Measurements from ENCODE around the gene DNASE2B. TPM values are rescaled to one million over a fixed set of nuclear protein-coding genes. Genes with fewer than 3 reads are reported as not detected.

DNASE2B gene
- total and polyA plus RNA-seq, 10 donors: 0.13 to 4.6 (median 0.50) TPM; not detected in 2

DNA sequence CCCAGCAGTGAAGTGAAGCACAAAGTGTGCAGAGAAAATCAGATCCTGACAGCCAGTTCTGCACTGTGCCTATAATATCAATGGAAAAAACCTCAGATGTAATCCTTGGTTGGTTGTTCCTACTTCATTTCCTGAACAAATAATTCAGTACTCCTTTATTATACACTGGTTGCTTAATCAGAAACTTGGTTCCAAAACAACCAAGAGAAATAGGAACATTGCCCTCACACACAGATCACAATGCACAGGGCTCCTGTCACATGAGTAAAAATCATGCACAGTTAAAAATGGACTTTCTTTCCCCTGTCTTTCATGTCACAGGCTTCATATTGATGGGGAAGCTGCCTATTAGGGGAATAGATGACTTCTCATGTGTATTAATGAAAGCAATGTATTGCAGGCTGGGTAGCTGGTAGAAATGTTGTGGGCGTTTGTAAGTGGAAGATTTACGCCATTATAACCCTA is 9.7 kb downstream of the DNASE2B start:
- peak overlapping the region in 1 of 8 donors; percentile 5 for H3K27ac ChIP-seq
- H3K27me3 ChIP-seq (replicated peaks in 1 of 7): no peaks in the 10 kb centered on the region
- no peaks in the 10 kb centered on the region for H3K36me3 ChIP-seq
- 86 to 93% (median 88%) methylated on average over 2 of the region's 2 CpGs for WGBS, 5 donors
- no peak for TF ChIP-seq CTCF (IDR thresholded peaks at IDR 0.05 in 8 of 11, conservative IDR thresholded peaks at IDR 0.05 in 3 of 11)
- H3K4me1 ChIP-seq: no peaks in the 10 kb centered on the region
- H3K4me3 ChIP-seq: no peak overlapping the region
- intact Hi-C loops (cut with DNase I; ENCODE audit: low total_unique reads): no loop called here
- H3K9me3 ChIP-seq: no peaks in the 10 kb centered on the region
- DNase-seq: no peak

DNA sequence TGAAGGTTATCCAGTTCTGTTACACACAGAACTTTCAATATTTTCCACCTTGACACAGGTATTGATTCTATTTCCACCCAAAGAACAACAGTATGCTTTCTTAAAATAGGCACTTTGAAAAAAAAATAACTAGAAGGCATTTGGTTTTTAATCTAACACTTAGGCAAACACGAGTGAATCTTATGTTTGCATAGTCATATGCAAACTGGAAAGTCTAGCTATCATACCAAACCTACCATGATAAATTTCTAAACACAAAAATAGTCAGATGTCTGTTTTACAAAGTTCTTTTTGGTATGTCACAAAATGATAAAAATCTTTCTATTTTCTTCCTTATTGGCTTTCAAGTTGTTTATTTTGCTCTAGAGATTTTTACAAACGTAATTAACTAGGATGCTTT is 11.6 kb downstream of the DNASE2B start:
- Histone ChIP-seq H3K36me3 (no peaks in the 10 kb centered on the region), H3K4me3 (no peak overlapping the region), H3K4me1 (no peaks in the 10 kb centered on the region), H3K27me3 (replicated peaks in 1 of 7) (no peaks in the 10 kb centered on the region), H3K27ac (no peak overlapping the region), H3K9me3 (no peaks in the 10 kb centered on the region)
- no peak for TF ChIP-seq POLR2AphosphoS5 (IDR thresholded peaks at IDR 0.05)
- 66 to 78% (median 71%) methylated on average over 2 of the region's 2 CpGs for WGBS, 5 donors
- DNase-seq: no peak
- intact Hi-C loops (cut with DNase I; ENCODE audit: low total_unique reads): no loop called here

- WGBS, 5 donors: 57 to 78% (median 59%) methylated on average over 4 of the region's 4 CpGs
- Histone ChIP-seq H3K4me1 (no peaks in the 10 kb centered on the region), H3K9me3 (no peaks in the 10 kb centered on the region), H3K27ac (no peak overlapping the region), H3K27me3 (replicated peaks in 1 of 7) (no peaks in the 10 kb centered on the region), H3K36me3 (no peaks in the 10 kb centered on the region), H3K4me3 (no peak overlapping the region)
- intact Hi-C loops (cut with DNase I; ENCODE audit: low total_unique reads): no loop called here
- DNase-seq: no peak
- TF ChIP-seq POLR2A (IDR thresholded peaks at IDR 0.05) (no peak), CTCF (IDR thresholded peaks at IDR 0.05 in 8 of 11, conservative IDR thresholded peaks at IDR 0.05 in 3 of 11) (no peak), POLR2AphosphoS5 (IDR thresholded peaks at IDR 0.05) (no peak)
Observed at GRCh38 chr1:84410328-84411095, 12.2 kb downstream of the DNASE2B start.

GRCh38 chr1:84412316-84412942 is 14.1 kb downstream of the DNASE2B start:
- intact Hi-C loops (cut with DNase I; ENCODE audit: low total_unique reads): no loop called here

More at GRCh38 chr1:84412316-84412942, 14.1 kb downstream of the DNASE2B start:
- no peak for DNase-seq
- Histone ChIP-seq H3K27ac (no peak overlapping the region), H3K9me3 (no peaks in the 10 kb centered on the region), H3K27me3 (replicated peaks in 1 of 7) (no peaks in the 10 kb centered on the region), H3K36me3 (no peaks in the 10 kb centered on the region), H3K4me3 (no peak overlapping the region), H3K4me1 (no peaks in the 10 kb centered on the region)
- no peak for TF ChIP-seq CTCF (IDR thresholded peaks at IDR 0.05 in 8 of 11, conservative IDR thresholded peaks at IDR 0.05 in 3 of 11)
- no peak for TF ChIP-seq POLR2A (IDR thresholded peaks at IDR 0.05)
- TF ChIP-seq POLR2AphosphoS5 (IDR thresholded peaks at IDR 0.05): no peak
- WGBS, 5 donors: 76 to 90% (median 87%) methylated on average over 7 of the region's 7 CpGs
